IMR-90 (cell line): Measurements from ENCODE around the gene PIK3R4. TPM values are rescaled to one million over a fixed set of nuclear protein-coding genes. Genes with fewer than 3 reads are reported as not detected.

Source experiments
- ATAC-seq: fragments of 200-7000 bp; cut with Tn5 transposase; 2 replicates; pipeline ENCODE4 v1.9.1; 2020; ENCODE audit warnings: low read depth, mild to moderate bottlenecking, moderate library complexity
- BruUV-seq: library from RNA; stranded (reverse); fragments of 400-500 nt; replicated peaks from 2 replicates; lab custom pipeline; 2021; lab: Mats Ljungman, UMichigan
- CTCF ChIA-PET: fragments of 300-600 bp; formaldehyde crosslinking; extraction: SDS; loops from one replicate; lab custom pipeline; 2021; ENCODE audit warnings: antibody characterized with exemption; lab: Yijun Ruan, JAX
- POLR2A ChIA-PET: fragments of 300-600 bp; sonication (Branson Sonifier 250); formaldehyde crosslinking; loops from one replicate; lab custom pipeline; 2022; ENCODE audit warnings: antibody characterized with exemption; ENCODE audit not compliant: unreplicated experiment; lab: Charles Lee
- DNase-seq: peaks from one replicate; pipeline ENCODE4 v3.0.0; 2013
- H2AFZ ChIP-seq: replicated peaks from 2 replicates; pipeline ENCODE3; 2013; ENCODE audit warnings: low read length, mild to moderate bottlenecking; ENCODE audit not compliant: poor library complexity
- H2AK5ac ChIP-seq: 2 replicates; pipeline ENCODE4 v1.6.1; 2013; ENCODE audit warnings: low read depth, low read length, inconsistent platforms
- H2AK9ac ChIP-seq: replicated peaks from 2 replicates; pipeline ENCODE3; 2013; ENCODE audit warnings: mild to moderate bottlenecking, low read depth, low read length, moderate library complexity; ENCODE audit not compliant: poor library complexity
- H2BK120ac ChIP-seq: 2 replicates; pipeline ENCODE4 v1.6.1; 2013; ENCODE audit warnings: low read depth, low read length, inconsistent platforms
- H2BK15ac ChIP-seq: 3 replicates; pipeline ENCODE4 v1.6.1; 2013; ENCODE audit warnings: low read depth, low read length, inconsistent platforms
- H2BK20ac ChIP-seq: 2 replicates; pipeline ENCODE4 v1.6.1; 2013; ENCODE audit warnings: low read depth, mild to moderate bottlenecking, inconsistent platforms, low read length, moderate library complexity
- H2BK5ac ChIP-seq: 2 replicates; pipeline ENCODE4 v1.6.1; 2013; ENCODE audit warnings: mild to moderate bottlenecking, low read depth, low read length, inconsistent platforms; ENCODE audit not compliant: poor library complexity, severe bottlenecking
- H3K14ac ChIP-seq: replicated peaks from 2 replicates; pipeline ENCODE4 v1.6.1; 2013; ENCODE audit warnings: low read depth, low read length, inconsistent platforms
- H3K18ac ChIP-seq: 2 replicates; pipeline ENCODE4 v1.6.1; 2013; ENCODE audit warnings: low read depth, low read length, control low read depth
- H3K23ac ChIP-seq: 2 replicates; pipeline ENCODE4 v1.6.1; 2013; ENCODE audit warnings: low read depth, low read length, inconsistent platforms
- H3K27ac ChIP-seq: 2 replicates; pipeline ENCODE4 v1.5.1; 2013; ENCODE audit warnings: mild to moderate bottlenecking, control low read depth, low read length; ENCODE audit not compliant: insufficient read depth
- H3K27me3 ChIP-seq: 2 replicates; pipeline ENCODE4 v1.6.1; 2013; ENCODE audit warnings: low read length; ENCODE audit not compliant: control insufficient read depth, insufficient read depth
- H3K36me3 ChIP-seq: 2 replicates; pipeline ENCODE4 v1.6.1; 2013; ENCODE audit warnings: low read length, mixed read lengths; ENCODE audit not compliant: control insufficient read depth, insufficient read depth
- H3K4ac ChIP-seq: 2 replicates; pipeline ENCODE4 v1.6.1; 2013; ENCODE audit warnings: low read depth, low read length, inconsistent platforms
- H3K4me1 ChIP-seq: 2 replicates; pipeline ENCODE4 v1.6.1; 2013; ENCODE audit warnings: low read length, mixed read lengths; ENCODE audit not compliant: control insufficient read depth, insufficient read depth
- H3K4me2 ChIP-seq: 2 replicates; pipeline ENCODE4 v1.6.1; 2013; ENCODE audit warnings: low read depth, mild to moderate bottlenecking, control low read depth, low read length, moderate library complexity
- H3K4me3 ChIP-seq: 2 replicates; pipeline ENCODE4 v1.5.1; 2013; ENCODE audit warnings: low read depth, mild to moderate bottlenecking, control low read depth, low read length, moderate library complexity; ENCODE audit not compliant: insufficient read depth
- H3K56ac ChIP-seq: 2 replicates; pipeline ENCODE4 v1.6.1; 2013; ENCODE audit warnings: low read length, inconsistent platforms; ENCODE audit not compliant: insufficient read depth; ENCODE audit errors: extremely low read depth
- H3K79me1 ChIP-seq, 2 experiments: 2 replicates each; pipeline ENCODE4 v1.6.1; 2013; ENCODE audit warnings: low read length in 2 of 2, inconsistent platforms in 1 of 2, low read depth in 1 of 2
- H3K9ac ChIP-seq: 2 replicates; pipeline ENCODE4 v1.6.1; 2013; ENCODE audit warnings: low read depth, low read length, control low read depth
- H3K9me1 ChIP-seq: 2 replicates; pipeline ENCODE4 v1.6.1; 2013; ENCODE audit warnings: low read length, inconsistent platforms; ENCODE audit not compliant: insufficient read depth
- H3K9me3 ChIP-seq: 2 replicates; pipeline ENCODE4 v1.6.1; 2013; ENCODE audit warnings: low read length; ENCODE audit not compliant: control insufficient read depth, insufficient read depth
- H4K20me1 ChIP-seq: 2 replicates; pipeline ENCODE4 v1.6.1; 2013; ENCODE audit warnings: low read length, inconsistent platforms; ENCODE audit not compliant: insufficient read depth
- H4K5ac ChIP-seq: 2 replicates; pipeline ENCODE4 v1.6.1; 2013; ENCODE audit warnings: mild to moderate bottlenecking, low read depth, low read length, control low read depth
- H4K8ac ChIP-seq, 2 experiments: 2 replicates each; pipeline ENCODE4 v1.6.1; 2013; ENCODE audit warnings: low read depth in 2 of 2, low read length in 2 of 2, control low read depth in 1 of 2, inconsistent platforms in 1 of 2
- H4K91ac ChIP-seq: 2 replicates; pipeline ENCODE4 v1.6.1; 2013; ENCODE audit warnings: low read depth, low read length, inconsistent platforms; ENCODE audit not compliant: insufficient read depth
- POLR2A ChIP-seq: IDR thresholded peaks from 2 replicates; pipeline ENCODE4 v1.6.1; 2012; ENCODE audit warnings: mild to moderate bottlenecking, low read depth, low read length
- WGBS, 2 experiments: methylation state at CpG; one replicate each; pipeline versions ENCODE4 v1.1.5 to v1.1.7; 2013; ENCODE audit warnings: missing lambda C conversion rate in 2 of 2; ENCODE audit not compliant: insufficient read length in 1 of 2; ENCODE audit errors: extremely low coverage in 2 of 2; 5-methylcytosine and 5-hydroxymethylcytosine counted together
- dilution Hi-C: fragments of 300-500 bp; cut with HindIII; formaldehyde crosslinking; loops from one replicate; pipeline ENCODE4 v1.14.3; 2018; ENCODE audit warnings: low sequenced_read_pairs; ENCODE audit not compliant: unreplicated experiment
- in situ Hi-C: fragments of 300-500 bp; cut with MboI; formaldehyde crosslinking; loops from 3 replicates; pipeline ENCODE4 v1.14.3; 2019; ENCODE audit warnings: low sequenced_read_pairs, inconsistent platforms, mixed read lengths
- intact Hi-C: fragments of 100-400 bp; cut with micrococcal nuclease; formaldehyde crosslinking; loops from 2 replicates; pipeline ENCODE4 v1.10.0; 2022
- polyA plus RNA-seq, 3 experiments: library from polyadenylated mRNA; depleted of rRNA; stranded (reverse); fragments of >200 nt; gene quantifications; 2 replicates each; pipeline ENCODE4 v1.2.3, GENCODE V29; 2012; ENCODE audit warnings: low replicate concordance in 1 of 3
- total RNA-seq: library from RNA; depleted of rRNA; stranded (reverse); fragments of >200 nt; gene quantifications from 2 replicates; pipeline ENCODE4 v1.2.3, GENCODE V29; 2012

The PIK3R4 gene
- total and polyA plus RNA-seq, 2 of the 4 experiments (the other 2 are of a cell fraction), result 19.7 to 27.2 TPM

GRCh38 chr3:130640027-130640426 is 106.6 kb downstream of the PIK3R4 start:
- no peaks in the 10 kb centered on the region for H3K9me1 ChIP-seq
- no peak overlapping the region for H3K18ac ChIP-seq
- H3K4me1 ChIP-seq, result no peaks in the 10 kb centered on the region
- no peak for TF ChIP-seq POLR2A
- H3K56ac ChIP-seq, result no peak overlapping the region
- ATAC-seq (no peak), DNase-seq (no peak)
- H3K27me3 ChIP-seq, result no peaks in the 10 kb centered on the region; the same call in 1 of the 2 replicates
- H3K27ac ChIP-seq, result no peak overlapping the region
- H4K8ac ChIP-seq, result no peak overlapping the region
- no peak overlapping the region for H3K14ac ChIP-seq
- no peak overlapping the region for H4K5ac ChIP-seq
- no peak overlapping the region for H2BK15ac ChIP-seq
- intact Hi-C loops (no loop called here), dilution Hi-C loops (no loop called here), in situ Hi-C loops (no loop called here)
- WGBS, 2 experiments, result 100% methylated on average over 1 of the region's 2 CpGs; no CpG with 5 or more reads in 1 of the 2 experiments
- H3K79me1 ChIP-seq, result no peaks in the 10 kb centered on the region
- no peak overlapping the region for H2BK20ac ChIP-seq
- H2AFZ ChIP-seq, result no peak overlapping the region
- no peak overlapping the region for H3K9ac ChIP-seq
- H2BK120ac ChIP-seq, result no peak overlapping the region
- CTCF ChIA-PET, result interaction anchor here (0.6 kb wide), 1 partner anchor 27 kb away, joined by 3 read pairs; no protein-coding TSS in a partner anchor
- H2AK5ac ChIP-seq, result no peak overlapping the region
- H3K36me3 ChIP-seq, result no peaks in the 10 kb centered on the region
- no peak overlapping the region for H2BK5ac ChIP-seq
- no peaks in the 10 kb centered on the region for H4K20me1 ChIP-seq
- H3K4me2 ChIP-seq, result no peak overlapping the region
- no peaks in the 10 kb centered on the region for H3K9me3 ChIP-seq
- H3K23ac ChIP-seq, result no peak overlapping the region
- H3K4me3 ChIP-seq, result no peak overlapping the region
- no peak overlapping the region for H4K91ac ChIP-seq
- no peak overlapping the region for H2AK9ac ChIP-seq
- no TSS peak for BruUV-seq
- H3K4ac ChIP-seq, result no peak overlapping the region
- POLR2A ChIA-PET, result no interaction called here
